CD4-positive, alpha-beta T cell treated with Interleukin-17A for 4 hours (primary cell): ENCODE data around the gene SNRPB.
A peak's percentile ranks its signal among the peaks of the same experiment; 100 is the strongest.

Source experiments
- DNase-seq: peaks from one replicate; pipeline ENCODE4 v3.0.0-alpha.2; 2020; ENCODE audit warnings: mixed read lengths

SNRPB gene

GRCh38 chr20:2473516-2473915 is 2.9 kb upstream of the SNRPB start:
- DNase-seq: no peak

- DNase-seq: peak; percentile 64
Observed at GRCh38 chr20:2469991-2470422, 582 bp downstream of the SNRPB start.

- no peak for DNase-seq
Observed at GRCh38 chr20:2468581-2469407, 1.8 kb downstream of the SNRPB start.

- no peak for DNase-seq
Observed at GRCh38 chr20:2467412-2467811, 3.2 kb downstream of the SNRPB start.

GRCh38 chr20:2465100-2465499 is 5.5 kb downstream of the SNRPB start:
- DNase-seq: no peak

- DNase-seq: no peak
Observed at GRCh38 chr20:2463616-2464365, 6.8 kb downstream of the SNRPB start.

- DNase-seq: no peak
Observed at GRCh38 chr20:2462484-2462883, 8.1 kb downstream of the SNRPB start.

GRCh38 chr20:2460752-2461424 is 9.7 kb downstream of the SNRPB start:
- no peak for DNase-seq

- no peak for DNase-seq
Observed at GRCh38 chr20:2459981-2460751, 10.4 kb downstream of the SNRPB start.

- no peak for DNase-seq
Observed at GRCh38 chr20:2458919-2459499, 11.6 kb downstream of the SNRPB start.

GRCh38 chr20:2455771-2456497 is 14.7 kb downstream of the SNRPB start:
- DNase-seq: no peak

- no peak for DNase-seq
Observed at GRCh38 chr20:2453792-2454191, 16.8 kb downstream of the SNRPB start.

- DNase-seq: peak; percentile 71
Observed at GRCh38 chr20:2451939-2452732, 18.5 kb downstream of the SNRPB start.

GRCh38 chr20:2451422-2451821 is 19.2 kb downstream of the SNRPB start:
- DNase-seq: no peak

- no peak for DNase-seq
Observed at GRCh38 chr20:2449386-2449785, 21.2 kb downstream of the SNRPB start.

GRCh38 chr20:2446845-2447244 is 23.7 kb downstream of the SNRPB start:
- DNase-seq: no peak

GRCh38 chr20:2431185-2431584 is 39.4 kb downstream of the SNRPB start:
- no peak for DNase-seq

GRCh38 chr20:2430538-2430937 is 40.1 kb downstream of the SNRPB start:
- DNase-seq: no peak

- no peak for DNase-seq
Observed at GRCh38 chr20:2429051-2429450, 41.5 kb downstream of the SNRPB start.

GRCh38 chr20:2421247-2421646 is 49.3 kb downstream of the SNRPB start:
- DNase-seq: no peak

GRCh38 chr20:2420510-2420909 is 50.1 kb downstream of the SNRPB start:
- no peak for DNase-seq
